GM06990 (cell line): ENCODE data around the gene TMEM33.

ENCODE experiments used
- DNase-seq: peaks from one replicate; pipeline ENCODE4 v3.0.0-alpha.2; 2011; ENCODE audit not compliant: insufficient read length; ENCODE audit errors: extremely low read depth
- H3K27me3 ChIP-seq: replicated peaks from 2 replicates; pipeline ENCODE4 v1.6.0; 2011; ENCODE audit warnings: low read length; ENCODE audit not compliant: control insufficient read depth, insufficient read depth
- H3K36me3 ChIP-seq: 2 replicates; pipeline ENCODE4 v1.5.1; 2011; ENCODE audit warnings: low read length; ENCODE audit not compliant: control insufficient read depth, insufficient read depth
- H3K4me3 ChIP-seq: replicated peaks from 2 replicates; pipeline ENCODE4 v1.5.1; 2011; ENCODE audit warnings: low read depth, mild to moderate bottlenecking, control low read depth, low read length
- CTCF ChIP-seq: IDR thresholded peaks from 2 replicates; pipeline ENCODE4 v1.5.1; 2011; ENCODE audit warnings: low read length, control low read depth, mild to moderate bottlenecking, inconsistent platforms; ENCODE audit not compliant: insufficient read depth, poor library complexity, severe bottlenecking

Gene TMEM33

DNA sequence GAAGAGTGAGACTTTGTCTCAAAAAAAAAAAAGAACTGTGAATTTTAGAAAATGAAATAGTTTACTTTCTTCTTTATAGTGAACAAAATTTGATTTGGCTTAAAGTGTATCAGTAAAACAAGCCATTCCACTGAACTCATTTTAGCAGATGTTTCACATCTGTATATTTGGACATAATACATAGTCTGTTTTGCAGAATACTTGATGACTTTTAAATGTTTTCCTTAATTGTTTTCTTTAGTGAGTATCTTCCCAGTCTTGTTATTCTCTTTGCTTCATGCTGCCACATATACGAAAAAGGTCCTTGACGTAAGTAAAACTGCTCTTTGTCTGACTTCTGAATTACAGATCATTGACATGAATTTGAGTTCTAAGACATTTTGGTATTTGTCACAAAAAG, 8.3 kb downstream of the TMEM33 start:
- TF ChIP-seq CTCF: no peak
- Histone ChIP-seq H3K27me3 (no peaks in the 10 kb centered on the region), H3K36me3 (no peaks in the 10 kb centered on the region), H3K4me3 (no peak overlapping the region)
- DNase-seq: no peak

DNA sequence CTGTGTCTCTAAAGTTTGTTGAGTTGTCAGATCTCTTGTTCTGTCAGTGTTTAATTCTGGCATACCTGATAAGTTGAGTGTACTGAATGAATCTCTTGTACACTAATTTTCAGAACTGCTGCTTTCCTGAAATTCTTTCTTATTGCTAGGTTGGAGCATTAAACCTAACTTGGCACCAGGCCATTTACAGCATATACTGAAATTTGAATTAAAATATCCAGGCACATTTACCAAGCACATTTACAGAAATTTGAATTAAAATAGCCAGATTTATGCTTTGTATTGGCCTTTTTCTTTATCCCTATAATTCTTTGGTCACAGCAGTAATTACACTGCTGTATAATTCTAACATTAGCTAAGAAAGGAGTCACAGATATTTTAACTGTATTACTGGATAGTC, 8.9 kb downstream of the TMEM33 start:
- H3K27me3 ChIP-seq: no peaks in the 10 kb centered on the region
- H3K36me3 ChIP-seq: no peaks in the 10 kb centered on the region
- TF ChIP-seq CTCF: no peak
- H3K4me3 ChIP-seq: no peak overlapping the region
- no peak for DNase-seq

DNA sequence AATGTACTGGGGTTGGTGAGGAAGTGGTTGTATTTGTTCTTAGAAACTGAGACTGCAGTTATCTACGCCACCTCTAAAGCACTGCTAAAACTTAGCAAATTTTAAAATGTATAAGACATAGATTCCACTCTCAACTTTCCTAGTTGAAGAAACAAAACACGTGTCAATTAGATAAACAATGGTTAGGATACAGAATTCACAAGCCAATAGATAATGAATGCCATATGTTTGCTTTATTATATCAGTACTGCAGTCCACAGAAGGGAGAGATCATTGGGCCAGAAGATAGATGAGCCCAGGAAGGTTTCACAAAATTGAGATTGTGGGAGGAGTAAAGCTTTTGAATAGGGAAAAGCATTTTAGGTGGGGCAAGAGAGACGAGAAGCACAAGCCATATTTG, 14.3 kb downstream of the TMEM33 start:
- no peak for DNase-seq
- H3K27me3 ChIP-seq: no peaks in the 10 kb centered on the region
- no peak for TF ChIP-seq CTCF
- H3K4me3 ChIP-seq: no peak overlapping the region
- peaks cover 1% of the 10 kb centered on the region for H3K36me3 ChIP-seq

- H3K27me3 ChIP-seq: no peaks in the 10 kb centered on the region
- no peak overlapping the region for H3K4me3 ChIP-seq
- peak; percentile 53 for TF ChIP-seq CTCF
- no peaks in the 10 kb centered on the region; the same call in none of the 2 replicates for H3K36me3 ChIP-seq
- DNase-seq: no peak
Measured at GRCh38 chr4:41957634-41958033, 22.4 kb downstream of the TMEM33 start.

DNA sequence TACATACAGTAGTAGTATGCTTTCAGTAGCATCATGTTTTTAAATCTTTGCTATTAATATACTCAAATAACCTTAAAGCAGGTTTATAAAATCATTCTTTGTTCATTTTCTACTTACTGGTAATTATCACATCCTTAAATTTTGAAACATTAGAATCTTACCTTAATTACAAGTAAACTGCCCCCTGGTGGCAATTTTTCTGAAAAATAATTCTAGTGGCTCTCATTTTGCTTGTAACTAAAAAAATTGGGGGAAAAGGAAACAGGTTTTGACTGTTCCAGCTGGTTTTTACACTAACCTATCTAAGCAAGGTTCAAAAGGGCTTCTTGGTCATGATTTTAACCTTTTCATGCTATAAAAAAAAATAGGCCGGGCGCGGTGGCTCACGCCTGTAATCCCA, 27.9 kb downstream of the TMEM33 start:
- DNase-seq: peak; percentile 19
- Histone ChIP-seq H3K36me3 (no peaks in the 10 kb centered on the region), H3K4me3 (no peak overlapping the region), H3K27me3 (no peaks in the 10 kb centered on the region)
- peak; percentile 17 for TF ChIP-seq CTCF

- no peak for TF ChIP-seq CTCF
- no peaks in the 10 kb centered on the region for H3K36me3 ChIP-seq
- DNase-seq: no peak
- H3K4me3 ChIP-seq: no peak overlapping the region
- H3K27me3 ChIP-seq: no peaks in the 10 kb centered on the region
Measured at GRCh38 chr4:41964401-41964800, 29.2 kb downstream of the TMEM33 start.
